Activated CD8-positive, alpha-beta memory T cell treated with anti-CD3 and anti-CD28 coated beads for 48 hours (primary cell): ENCODE measurements around the gene CCDC88C.
"Not testable (repeated sequence)": the region's sequence is repeated elsewhere in the genome, so short reads cannot be mapped to it uniquely, and the experiment has no call there.

Source experiments
- DNase-seq, 3 experiments: peaks; one replicate each; pipeline ENCODE4 v3.0.0-alpha.2; 2020; ENCODE audit warnings: low read depth in 2 of 3, low spot score in 2 of 3

Gene CCDC88C

DNA sequence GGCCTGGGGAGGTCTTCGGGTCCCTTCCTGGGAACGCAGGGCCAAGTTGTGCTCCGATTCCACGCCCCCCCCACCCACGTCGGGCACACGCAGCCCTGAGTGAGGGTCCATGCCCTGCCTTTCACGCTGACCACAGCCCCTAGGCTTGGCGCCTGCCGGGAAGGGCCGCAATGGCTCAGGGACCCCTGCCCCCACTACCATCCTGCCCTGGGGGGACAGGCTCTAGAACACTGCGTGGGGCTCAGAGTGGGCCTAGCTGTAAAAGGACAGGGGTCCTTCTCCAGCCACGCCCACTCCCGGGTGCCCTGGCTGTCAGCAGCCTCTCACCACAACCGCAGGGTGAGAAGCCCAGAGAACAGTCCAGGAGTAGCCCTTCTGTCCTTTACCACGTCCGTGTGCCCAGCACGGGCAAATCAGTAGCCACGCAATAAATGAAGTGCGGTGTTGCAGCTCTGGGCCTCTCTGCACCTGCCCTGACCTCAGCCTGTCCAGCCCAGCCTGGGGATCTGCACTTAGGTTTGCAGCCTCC lies 163.8 kb downstream of the CCDC88C start:
- DNase-seq = no peak

GRCh38 chr14:91252871-91253794 lies 164.5 kb downstream of the CCDC88C start:
- no peak for DNase-seq

DNA sequence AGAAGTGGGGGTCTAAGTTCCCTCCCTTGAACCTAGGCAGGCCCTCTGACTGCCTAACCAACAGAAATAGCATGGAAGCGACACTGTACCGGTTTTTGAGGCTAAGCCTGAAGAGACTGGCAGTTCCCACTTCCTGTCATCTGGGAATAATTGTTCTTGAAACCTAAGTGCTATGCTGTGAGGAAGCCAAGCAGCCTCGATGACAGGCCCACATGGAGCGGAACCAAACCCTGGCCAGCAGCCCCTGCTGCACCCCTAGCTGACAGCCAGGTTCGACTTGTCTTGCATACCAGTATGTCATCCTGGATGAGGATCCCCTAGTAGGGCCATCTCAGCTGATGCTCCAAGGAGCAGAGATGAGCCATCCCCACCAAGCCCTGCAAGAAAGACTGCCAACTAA lies 166.7 kb downstream of the CCDC88C start:
- no peak for DNase-seq

DNA sequence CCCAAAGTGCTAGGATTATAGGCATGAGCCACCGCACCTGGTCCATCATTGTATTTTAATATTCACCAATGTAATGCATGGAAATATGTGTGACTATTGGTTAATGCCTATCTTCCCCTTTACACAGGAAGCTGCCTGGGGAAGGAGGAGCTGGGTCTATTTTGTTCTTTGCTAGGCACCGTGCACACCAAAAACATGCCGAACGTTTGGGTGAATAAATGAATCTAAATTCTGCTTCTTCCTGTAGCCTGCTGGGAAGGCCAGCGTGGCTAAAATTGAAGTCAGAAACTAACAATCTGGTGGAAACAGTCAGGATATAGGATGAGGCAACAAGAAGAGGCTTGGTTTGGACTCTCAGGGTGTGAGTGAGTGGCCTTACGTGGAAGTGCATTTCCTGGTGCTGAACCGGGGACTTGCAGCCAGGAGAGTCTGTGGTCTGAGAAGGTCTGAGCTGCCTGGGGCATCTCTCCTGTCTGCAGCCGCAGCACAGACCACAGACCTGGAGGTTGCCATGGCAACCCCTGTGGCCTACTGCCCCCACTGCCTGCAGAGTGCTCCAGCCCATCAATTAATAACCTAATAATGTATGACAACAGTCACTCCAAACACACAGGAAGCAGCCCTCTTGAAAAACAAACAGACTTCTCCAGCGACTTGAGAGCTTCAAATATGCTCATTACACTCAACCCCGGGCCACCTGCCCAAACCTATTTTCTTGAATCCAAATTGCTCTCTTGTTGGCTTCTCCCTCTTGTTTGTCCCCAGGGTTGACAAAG lies 167.6 kb downstream of the CCDC88C start:
- DNase-seq = no peak

- no peak for DNase-seq
Measured at GRCh38 chr14:91246051-91246852, 171.4 kb downstream of the CCDC88C start.

GRCh38 chr14:91245616-91246015 lies 172.0 kb downstream of the CCDC88C start:
- DNase-seq = not testable (repeated sequence)

- no peak for DNase-seq
Measured at GRCh38 chr14:91245029-91245428, 172.6 kb downstream of the CCDC88C start.

- DNase-seq = no peak
Measured at GRCh38 chr14:91244501-91244901, 173.1 kb downstream of the CCDC88C start, which contains the start of gene GPR68. TSS of gene GPR68 (minus strand) at chr14:91244704. CDS start at chr14:91235050, 9,654 bp downstream.

GRCh38 chr14:91243074-91243471 lies 174.5 kb downstream of the CCDC88C start:
- no peak for DNase-seq

- no peak for DNase-seq
Measured at GRCh38 chr14:91242635-91243034, 175.0 kb downstream of the CCDC88C start.

GRCh38 chr14:91241863-91242262 lies 175.8 kb downstream of the CCDC88C start:
- DNase-seq = no peak

DNA sequence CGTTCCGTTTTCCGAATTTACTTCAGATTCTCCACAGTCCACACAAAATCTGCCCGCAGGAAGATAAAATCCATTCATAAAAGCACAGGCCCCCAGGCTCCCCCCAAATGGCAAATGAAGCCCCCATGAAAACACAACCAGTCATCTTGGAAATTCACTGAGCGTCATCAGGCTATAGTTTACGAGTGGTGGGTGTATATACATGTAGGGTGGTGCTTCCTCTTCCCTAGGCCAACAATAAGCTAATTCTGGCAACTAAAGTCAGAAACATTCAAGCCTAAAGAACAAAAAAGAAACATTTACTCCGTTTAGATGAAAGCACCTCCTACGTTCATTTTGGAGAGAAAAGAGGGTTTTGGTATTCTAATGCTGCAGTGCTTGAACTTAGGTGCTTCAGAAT lies 179.0 kb downstream of the CCDC88C start:
- DNase-seq = no peak

DNA sequence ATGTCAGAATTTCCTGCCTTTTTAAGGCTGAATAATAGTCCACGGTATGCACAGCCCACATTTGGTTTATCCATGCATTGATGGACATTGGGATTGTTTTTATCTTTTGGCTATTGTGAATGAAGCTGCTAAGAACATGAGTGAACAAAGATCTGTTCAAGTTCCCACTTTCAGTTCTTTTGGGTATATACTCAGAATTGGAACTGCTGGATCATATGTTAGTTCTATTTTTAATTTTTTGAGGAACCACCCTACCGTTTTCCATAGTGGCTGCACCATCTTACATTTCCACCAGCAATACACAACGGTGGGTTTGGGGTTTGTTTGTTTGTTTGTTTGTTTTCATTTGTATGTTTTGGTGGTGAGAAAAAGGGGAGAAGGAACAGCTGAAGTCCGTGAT lies 179.5 kb downstream of the CCDC88C start:
- DNase-seq = no peak

- no peak for DNase-seq
Measured at GRCh38 chr14:91237219-91237618, 180.4 kb downstream of the CCDC88C start.

DNA sequence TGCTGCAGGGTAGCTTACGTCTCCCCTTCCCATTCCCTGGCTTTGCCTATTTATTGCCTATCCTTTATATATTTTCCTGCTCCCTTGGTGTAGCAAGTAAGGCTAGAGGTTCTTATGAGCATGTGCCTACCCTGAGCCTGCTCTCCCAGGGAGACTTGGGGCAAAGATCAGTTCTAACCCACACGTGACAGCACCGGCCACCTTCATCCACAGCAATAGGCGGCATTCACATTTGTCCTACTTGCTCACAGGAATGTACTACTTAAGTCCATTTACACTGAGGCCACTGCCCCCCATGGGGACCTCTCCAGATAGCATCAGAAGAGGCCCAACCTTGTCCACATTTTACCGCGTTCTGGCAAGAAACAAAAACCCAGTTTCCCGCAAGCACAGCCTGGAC lies 181.8 kb downstream of the CCDC88C start:
- no peak for DNase-seq

DNA sequence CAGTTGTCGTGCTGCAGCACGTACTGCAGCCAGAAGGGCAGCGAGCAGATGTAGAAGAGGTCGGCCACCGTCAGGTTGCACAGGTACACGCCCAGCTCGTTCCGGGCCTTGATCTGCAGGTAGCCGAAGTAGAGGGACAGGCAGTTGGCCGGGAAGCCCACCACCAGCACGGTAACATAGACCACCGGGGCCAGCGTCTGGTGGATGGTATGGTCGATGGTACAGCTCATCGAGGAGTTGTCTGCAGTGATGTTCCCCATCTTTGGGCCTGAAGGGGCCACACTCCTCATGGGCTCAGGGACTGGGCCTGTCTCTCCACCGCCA lies 182.9 kb downstream of the CCDC88C start:
- no peak for DNase-seq

GRCh38 chr14:91233936-91234790 lies 183.5 kb downstream of the CCDC88C start:
- no peak for DNase-seq

DNA sequence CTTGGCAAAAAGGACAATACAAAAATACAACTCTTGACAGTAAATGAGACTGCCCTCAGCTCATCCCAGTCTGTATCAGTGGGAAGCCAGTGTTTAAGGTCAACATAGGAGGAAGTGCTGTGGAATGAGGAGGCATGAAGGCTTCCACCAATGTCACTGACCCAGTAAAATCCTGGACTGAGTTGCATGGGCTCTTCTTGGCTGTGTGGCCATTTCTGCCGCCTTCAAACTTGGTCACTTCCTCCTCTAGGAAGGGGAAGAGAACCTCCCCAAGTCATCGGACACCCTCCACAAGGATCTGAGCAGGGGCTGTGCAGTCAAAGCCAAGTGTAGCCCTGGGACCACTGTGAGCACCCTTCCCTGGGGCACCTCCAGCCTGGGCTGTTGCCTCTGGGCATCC lies 185.0 kb downstream of the CCDC88C start:
- no peak for DNase-seq

DNA sequence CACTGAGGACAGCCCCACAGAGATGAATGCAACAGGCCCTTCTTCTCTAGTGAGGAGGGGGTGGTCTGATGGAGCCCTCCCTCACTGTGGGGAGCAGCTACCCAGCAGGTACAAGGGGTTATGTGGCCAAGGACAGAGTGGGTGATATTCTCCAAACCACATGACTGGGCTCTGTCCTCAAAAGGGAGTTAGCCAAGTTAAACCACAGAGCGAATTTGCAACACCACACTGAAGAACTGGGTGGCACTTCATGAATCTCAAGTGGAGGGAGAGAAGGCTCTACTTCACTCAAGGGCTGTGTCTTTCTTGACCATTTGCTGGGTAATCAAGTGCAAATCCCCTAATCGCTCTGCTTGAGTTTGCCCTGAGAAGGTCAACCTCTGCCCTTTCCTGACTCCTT lies 185.6 kb downstream of the CCDC88C start:
- DNase-seq = no peak

DNA sequence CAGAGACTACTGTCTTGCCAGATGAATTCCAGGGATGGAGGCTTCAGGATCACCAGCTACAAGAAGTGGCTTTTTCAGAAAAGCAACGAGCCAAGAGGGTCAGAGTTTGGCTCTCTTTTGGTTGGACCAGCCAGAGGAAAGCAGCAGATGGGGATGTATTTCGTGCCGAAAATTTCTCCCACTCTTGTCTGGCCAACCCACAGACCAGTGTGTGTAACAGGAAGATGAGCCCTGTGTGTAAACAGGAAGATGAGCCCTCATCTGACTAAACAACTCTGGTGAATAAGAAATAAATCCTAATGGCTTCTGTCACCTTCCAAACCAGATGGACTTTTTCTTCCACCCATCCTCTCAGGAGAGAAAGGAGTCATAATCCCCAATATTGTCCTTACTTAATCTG lies 186.2 kb downstream of the CCDC88C start:
- no peak for DNase-seq
